Fibroblast of lung (primary cell): ENCODE data around the gene CAPSL.

Experiments used
- EZH2 ChIP-seq: IDR thresholded peaks from 2 replicates; pipeline ENCODE4 v1.5.1; 2012; ENCODE audit warnings: low read length, control low read depth, mild to moderate bottlenecking; ENCODE audit errors: missing control alignments
- TF ChIP-seq, protein P1 (sequence below), 2 donors: IDR thresholded peaks in 1 of 2; conservative IDR thresholded peaks in 1 of 2; 1 replicate in 1 of 2; 2 replicates in 1 of 2; pipeline ENCODE4 v1.5.1; 2011 to 2012; ENCODE audit warnings: low read length in 2 of 2, control low read depth in 1 of 2, inconsistent platforms in 1 of 2, low read depth in 1 of 2, mild to moderate bottlenecking in 1 of 2

DNA sequence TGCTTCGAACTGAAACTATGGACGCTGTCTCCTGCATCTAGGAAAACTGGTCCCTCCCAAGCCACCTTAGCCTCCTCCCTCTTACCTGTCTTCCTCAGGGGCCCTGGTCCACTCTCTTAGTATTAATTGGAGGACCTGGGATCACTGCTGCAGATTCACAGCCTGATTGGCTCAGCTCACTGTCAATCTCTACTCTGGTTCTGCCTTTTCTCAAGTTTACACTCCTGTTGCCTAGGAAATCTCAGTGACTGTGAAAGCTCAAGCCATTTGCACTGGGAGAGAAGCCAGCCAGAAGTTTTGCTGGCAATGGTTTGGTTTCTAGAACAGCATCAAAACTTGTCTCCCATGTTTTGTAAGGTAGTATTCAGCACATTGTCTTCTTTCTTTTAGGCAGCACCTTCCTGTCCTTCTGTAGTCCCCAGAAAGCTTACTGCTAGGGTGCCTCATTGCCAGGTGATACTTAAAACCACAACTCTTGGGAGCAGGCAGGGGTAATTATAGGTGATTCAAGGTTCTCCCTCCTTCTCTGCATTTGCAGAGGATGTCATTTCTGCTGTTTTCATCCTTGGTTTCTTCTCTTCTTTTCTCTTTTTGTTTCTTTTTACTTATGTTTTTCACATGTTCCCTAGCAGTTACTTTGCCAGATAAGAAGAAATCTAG lies at the start of gene CAPSL:
- TF ChIP-seq, protein P1, sequence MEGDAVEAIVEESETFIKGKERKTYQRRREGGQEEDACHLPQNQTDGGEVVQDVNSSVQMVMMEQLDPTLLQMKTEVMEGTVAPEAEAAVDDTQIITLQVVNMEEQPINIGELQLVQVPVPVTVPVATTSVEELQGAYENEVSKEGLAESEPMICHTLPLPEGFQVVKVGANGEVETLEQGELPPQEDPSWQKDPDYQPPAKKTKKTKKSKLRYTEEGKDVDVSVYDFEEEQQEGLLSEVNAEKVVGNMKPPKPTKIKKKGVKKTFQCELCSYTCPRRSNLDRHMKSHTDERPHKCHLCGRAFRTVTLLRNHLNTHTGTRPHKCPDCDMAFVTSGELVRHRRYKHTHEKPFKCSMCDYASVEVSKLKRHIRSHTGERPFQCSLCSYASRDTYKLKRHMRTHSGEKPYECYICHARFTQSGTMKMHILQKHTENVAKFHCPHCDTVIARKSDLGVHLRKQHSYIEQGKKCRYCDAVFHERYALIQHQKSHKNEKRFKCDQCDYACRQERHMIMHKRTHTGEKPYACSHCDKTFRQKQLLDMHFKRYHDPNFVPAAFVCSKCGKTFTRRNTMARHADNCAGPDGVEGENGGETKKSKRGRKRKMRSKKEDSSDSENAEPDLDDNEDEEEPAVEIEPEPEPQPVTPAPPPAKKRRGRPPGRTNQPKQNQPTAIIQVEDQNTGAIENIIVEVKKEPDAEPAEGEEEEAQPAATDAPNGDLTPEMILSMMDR (conservative IDR thresholded peaks at IDR 0.05 in 1 of 2, IDR thresholded peaks at IDR 0.05 in 1 of 2; ENCODE audit: low read depth in 1 of 2, low read length in 2 of 2), result no peak
- no peak for TF ChIP-seq EZH2
